Endothelial cell of umbilical vein (primary cell): ENCODE measurements around the gene BET1L. TPM values are rescaled to one million over a fixed set of nuclear protein-coding genes. Genes with fewer than 3 reads are reported as not detected.
"Not testable (repeated sequence)": the region's sequence is repeated elsewhere in the genome, so short reads cannot be mapped to it uniquely, and the experiment has no call there.

Experiments
- BruUV-seq: library from RNA; stranded (reverse); fragments of 400-500 nt; replicated peaks from 2 replicates; lab custom pipeline; 2021; lab: Mats Ljungman, UMichigan
- CTCF ChIA-PET: fragments of 300-600, 350-600 bp; sonication (Branson Sonifier 250); formaldehyde crosslinking; loops from one replicate; lab custom pipeline; 2021; ENCODE audit warnings: antibody characterized with exemption, inconsistent platforms; lab: Charles Lee
- POLR2A ChIA-PET: fragments of 300-600, 350-600 bp; sonication (Branson Sonifier 250); formaldehyde crosslinking; loops from one replicate; lab custom pipeline; 2021; ENCODE audit warnings: antibody characterized with exemption, inconsistent platforms; lab: Charles Lee
- DNase-seq: peaks from one replicate; pipeline ENCODE4 v3.0.0-alpha.2; 2011; ENCODE audit warnings: low read depth, low spot score
- FAIRE-seq: peaks from 2 replicates; lab custom pipeline; 2011; peaks lifted over from hg19 to GRCh38; lab: Jason Lieb, UNC
- H2AFZ ChIP-seq: 2 replicates; pipeline ENCODE4 v1.6.0; 2012; ENCODE audit warnings: low read depth, low read length, control low read depth, inconsistent platforms
- H3K27ac ChIP-seq: 2 replicates; pipeline ENCODE4 v1.5.1; 2011; ENCODE audit warnings: low read depth, mild to moderate bottlenecking, control low read depth, low read length, moderate library complexity; ENCODE audit not compliant: insufficient read depth
- H3K27me3 ChIP-seq, 2 experiments: 2 replicates each; pipeline versions ENCODE4 v1.6.0 to v1.6.1; 2011; ENCODE audit warnings: low read length in 2 of 2, mixed read lengths in 1 of 2; ENCODE audit not compliant: control insufficient read depth in 2 of 2, insufficient read depth in 2 of 2
- H3K36me3 ChIP-seq, 2 experiments: 2 replicates in 1 of 2; 3 replicates in 1 of 2; pipeline ENCODE4 v1.5.1; 2011; ENCODE audit warnings: low read length in 2 of 2, mild to moderate bottlenecking in 1 of 2, moderate library complexity in 1 of 2; ENCODE audit not compliant: control insufficient read depth in 2 of 2, insufficient read depth in 2 of 2; ENCODE audit errors: extremely low read depth in 1 of 2
- H3K4me1 ChIP-seq: 3 replicates; pipeline ENCODE4 v1.5.1; 2011; ENCODE audit warnings: mild to moderate bottlenecking, low read length; ENCODE audit not compliant: control insufficient read depth, insufficient read depth; ENCODE audit errors: extremely low read depth
- H3K4me2 ChIP-seq: 2 replicates; pipeline ENCODE4 v1.6.1; 2011; ENCODE audit warnings: low read length, control low read depth, mixed read lengths; ENCODE audit not compliant: insufficient read depth
- H3K4me3 ChIP-seq, 3 experiments: fragments of 200-600 bp in 1 of 3; sonication (generic), shearing (Covaris generic) in 1 of 3; replicated peaks in 1 of 3; 2 replicates each; pipeline ENCODE4 v1.5.1; 2011 to 2016; ENCODE audit warnings: control low read depth in 3 of 3, low read length in 3 of 3, mild to moderate bottlenecking in 2 of 3, inconsistent platforms in 1 of 3, low read depth in 1 of 3, moderate library complexity in 1 of 3; ENCODE audit not compliant: insufficient read depth in 1 of 3
- H3K79me2 ChIP-seq: 2 replicates; pipeline ENCODE4 v1.6.0; 2012; ENCODE audit warnings: low read length, inconsistent platforms; ENCODE audit not compliant: control insufficient read depth, insufficient read depth
- H3K9ac ChIP-seq: replicated peaks from 2 replicates; pipeline ENCODE3; 2011; ENCODE audit warnings: low read length, control low read depth; ENCODE audit not compliant: insufficient read depth; ENCODE audit errors: extremely low read depth
- H3K9me1 ChIP-seq: replicated peaks from 3 replicates; pipeline ENCODE4 v1.6.0; 2011; ENCODE audit warnings: mild to moderate bottlenecking, low read length; ENCODE audit not compliant: control insufficient read depth, insufficient read depth; ENCODE audit errors: extremely low read depth
- H3K9me3 ChIP-seq: replicated peaks from 2 replicates; pipeline ENCODE4 v1.5.1; 2012; ENCODE audit warnings: low read length, inconsistent platforms; ENCODE audit not compliant: control insufficient read depth, insufficient read depth
- H4K20me1 ChIP-seq: replicated peaks from 2 replicates; pipeline ENCODE3; 2011; ENCODE audit warnings: mild to moderate bottlenecking, low read length; ENCODE audit not compliant: control insufficient read depth, insufficient read depth; ENCODE audit errors: extremely low read depth
- CTCF ChIP-seq, 2 donors: IDR thresholded peaks; 1 replicate in 1 of 2; 2 replicates in 1 of 2; pipeline ENCODE4 v1.5.1; 2011; ENCODE audit warnings: low read length in 2 of 2, mild to moderate bottlenecking in 2 of 2, moderate library complexity in 2 of 2, control low read depth in 1 of 2, inconsistent platforms in 1 of 2, low read depth in 1 of 2; ENCODE audit not compliant: insufficient read depth in 1 of 2; ENCODE audit errors: extremely low read depth in 1 of 2
- MYC ChIP-seq: IDR thresholded peaks from one replicate; pipeline ENCODE4 v1.6.1; 2011; ENCODE audit warnings: mild to moderate bottlenecking, low read depth, low read length
- POLR2A ChIP-seq: IDR thresholded peaks from 2 replicates; pipeline ENCODE4 v1.6.1; 2012; ENCODE audit warnings: low read depth, mild to moderate bottlenecking, control low read depth, low read length
- POLR2AphosphoS5 ChIP-seq: IDR thresholded peaks from 2 replicates; pipeline ENCODE4 v1.6.1; 2012; ENCODE audit warnings: low read depth, mild to moderate bottlenecking, control low read depth, low read length, moderate library complexity; ENCODE audit not compliant: insufficient read depth
- dilution Hi-C: fragments of 300-500 bp; cut with MboI; formaldehyde crosslinking; loops from one replicate; pipeline ENCODE4 v1.15.0; 2019; ENCODE audit warnings: low sequenced_read_pairs; ENCODE audit not compliant: extremely low pct_ligation_motif_present
- intact Hi-C: fragments of 100-400 bp; cut with micrococcal nuclease; formaldehyde crosslinking; loops from one replicate; pipeline ENCODE4 v1.10.0; 2022
- polyA plus RNA-seq, 4 experiments: library from polyadenylated mRNA; depleted of rRNA in 3 of 4; stranded (reverse) in 3 of 4; unstranded in 1 of 4; fragments of >200 nt; gene quantifications; 2 replicates each; pipeline versions ENCODE4 v1.2.1 to v1.2.3, GENCODE V29; 2011 to 2012; ENCODE audit warnings: missing spikeins in 1 of 4
- total RNA-seq: library from RNA; stranded (reverse); gene quantifications from 2 replicates; pipeline ENCODE4 v1.2.3, GENCODE V29; 2021

Gene BET1L
- total and polyA plus RNA-seq, 2 donors (not counting 3 experiments of a cell fraction or from before 2014, with no cell fraction given), result 31.0 to 80.0 TPM

- Histone ChIP-seq H3K79me2 (no peaks in the 10 kb centered on the region), H3K27ac (no peak overlapping the region), H3K4me1 (no peaks in the 10 kb centered on the region), H4K20me1 (no peaks in the 10 kb centered on the region), H3K9ac (no peak overlapping the region), H3K36me3 (no peaks in the 10 kb centered on the region), H3K4me3 (no peak overlapping the region), H3K27me3 (no peaks in the 10 kb centered on the region), H2AFZ (no peak overlapping the region), H3K9me1 (no peaks in the 10 kb centered on the region), H3K9me3 (no peaks in the 10 kb centered on the region), H3K4me2 (no peak overlapping the region)
- DNase-seq, result no peak
- TF ChIP-seq POLR2AphosphoS5 (no peak), POLR2A (no peak), CTCF (IDR thresholded peaks at IDR 0.05; ENCODE audit: extremely low read depth in 1 of 2, insufficient read depth in 1 of 2, low read depth in 1 of 2, low read length in 2 of 2) (no peak)
- intact Hi-C loops (no loop called here), dilution Hi-C loops (no loop called here)
- CTCF ChIA-PET, result interaction anchor here (0.8 kb wide), 1 partner anchor 10 kb away, joined by 3 read pairs; the partner anchor contains the start of genes BET1L and RIC8A
- POLR2A ChIA-PET, result no interaction called here
- no peak for FAIRE-seq
- BruUV-seq, result no TSS peak
These were observed 9.4 kb downstream of the BET1L start for GRCh38 chr11:197741-198235.

- H3K9me1 ChIP-seq, result no peaks in the 10 kb centered on the region
- intact Hi-C loops (no loop called here), dilution Hi-C loops (no loop called here)
- no peaks in the 10 kb centered on the region for H3K79me2 ChIP-seq
- ChIA-PET POLR2A (no interaction called here), CTCF (interaction anchor here (0.8 kb wide), 2 partner anchors 10 to 53 kb away, joined by 3 to 4 read pairs; partner anchors contain the start of genes BET1L and RIC8A)
- no peak overlapping the region for H3K4me3 ChIP-seq
- FAIRE-seq (no peak), DNase-seq (no peak)
- H2AFZ ChIP-seq, result no peak overlapping the region
- no peak for TF ChIP-seq MYC
- no peak for TF ChIP-seq POLR2AphosphoS5
- no peak overlapping the region for H3K9ac ChIP-seq
- H3K36me3 ChIP-seq, result no peaks in the 10 kb centered on the region
- no peak overlapping the region for H3K27ac ChIP-seq
- no peaks in the 10 kb centered on the region for H3K27me3 ChIP-seq
- no TSS peak for BruUV-seq
- no peak overlapping the region for H3K4me2 ChIP-seq
- H4K20me1 ChIP-seq, result no peaks in the 10 kb centered on the region
- no peaks in the 10 kb centered on the region for H3K4me1 ChIP-seq
- no peaks in the 10 kb centered on the region for H3K9me3 ChIP-seq
These were observed 10.1 kb downstream of the BET1L start for GRCh38 chr11:196786-197731.

GRCh38 chr11:193481-193880, 13.7 kb downstream of the BET1L start:
- H3K4me2 ChIP-seq, H3K36me3 ChIP-seq, H4K20me1 ChIP-seq, CTCF ChIA-PET, H3K4me1 ChIP-seq, POLR2A ChIA-PET, BruUV-seq, H2AFZ ChIP-seq, H3K9me1 ChIP-seq, H3K4me3 ChIP-seq, dilution Hi-C loops, intact Hi-C loops, DNase-seq, H3K9ac ChIP-seq, H3K79me2 ChIP-seq, FAIRE-seq, H3K27me3 ChIP-seq, H3K27ac ChIP-seq, H3K9me3 ChIP-seq: not testable (repeated sequence)
